ENCODE results near the gene C1orf159. TPM values are rescaled to one million over a fixed set of nuclear protein-coding genes. Genes with fewer than 3 reads are reported as not detected.
"Not testable (repeated sequence)": the region's sequence is repeated elsewhere in the genome, so short reads cannot be mapped to it uniquely, and the experiment has no call there.

The C1orf159 gene
- total RNA-seq, 1 experiment from 2014 or later, result 15.7 TPM

DNA sequence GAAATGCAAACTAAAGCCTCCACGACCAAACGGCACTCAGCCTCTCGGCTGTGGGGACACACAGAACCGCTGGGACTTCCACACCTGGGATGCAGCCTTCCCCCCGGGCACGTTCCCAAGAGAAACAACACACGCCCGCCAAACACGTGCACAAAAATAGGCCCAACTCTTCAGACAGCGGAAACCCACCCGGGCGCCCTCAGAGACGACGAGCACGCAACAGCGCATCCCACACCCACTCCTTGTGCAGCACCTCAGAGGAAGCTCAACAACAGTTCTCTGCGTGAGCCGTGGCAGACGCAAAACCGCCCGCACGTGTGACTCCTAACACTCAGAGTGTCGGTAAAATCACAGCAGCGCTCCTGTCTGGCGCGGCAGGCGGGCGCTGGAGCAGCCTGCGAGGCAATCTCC lies 5.3 kb downstream of the C1orf159 start:
- Mint-ChIP-seq H3K9me3 (ENCODE audit: unreplicated experiment) (peaks cover 6% of the 10 kb centered on the region), H3K4me1 (ENCODE audit: insufficient read depth, unreplicated experiment) (no peaks in the 10 kb centered on the region), H3K27ac (ENCODE audit: low read depth, unreplicated experiment) (no peak overlapping the region), H3K4me3 (ENCODE audit: unreplicated experiment) (no peak overlapping the region), H3K36me3 (ENCODE audit: insufficient read depth, unreplicated experiment) (peaks cover 22% of the 10 kb centered on the region), H3K27me3 (ENCODE audit: insufficient read depth, unreplicated experiment) (no peaks in the 10 kb centered on the region)
- TF ChIP-seq, protein P1, sequence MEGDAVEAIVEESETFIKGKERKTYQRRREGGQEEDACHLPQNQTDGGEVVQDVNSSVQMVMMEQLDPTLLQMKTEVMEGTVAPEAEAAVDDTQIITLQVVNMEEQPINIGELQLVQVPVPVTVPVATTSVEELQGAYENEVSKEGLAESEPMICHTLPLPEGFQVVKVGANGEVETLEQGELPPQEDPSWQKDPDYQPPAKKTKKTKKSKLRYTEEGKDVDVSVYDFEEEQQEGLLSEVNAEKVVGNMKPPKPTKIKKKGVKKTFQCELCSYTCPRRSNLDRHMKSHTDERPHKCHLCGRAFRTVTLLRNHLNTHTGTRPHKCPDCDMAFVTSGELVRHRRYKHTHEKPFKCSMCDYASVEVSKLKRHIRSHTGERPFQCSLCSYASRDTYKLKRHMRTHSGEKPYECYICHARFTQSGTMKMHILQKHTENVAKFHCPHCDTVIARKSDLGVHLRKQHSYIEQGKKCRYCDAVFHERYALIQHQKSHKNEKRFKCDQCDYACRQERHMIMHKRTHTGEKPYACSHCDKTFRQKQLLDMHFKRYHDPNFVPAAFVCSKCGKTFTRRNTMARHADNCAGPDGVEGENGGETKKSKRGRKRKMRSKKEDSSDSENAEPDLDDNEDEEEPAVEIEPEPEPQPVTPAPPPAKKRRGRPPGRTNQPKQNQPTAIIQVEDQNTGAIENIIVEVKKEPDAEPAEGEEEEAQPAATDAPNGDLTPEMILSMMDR (IDR thresholded peaks at IDR 0.05; ENCODE audit: unreplicated experiment), result no peak
- ChIA-PET POLR2A (no interaction called here), CTCF (interaction anchor here (1.4 kb wide), 1 partner anchor 12 kb away, joined by 4 read pairs; no protein-coding TSS in a partner anchor)
- DNase-seq (ENCODE audit: unreplicated experiment), result no peak
- BruUV-seq (replicated peaks), result no TSS peak
- intact Hi-C loops (cut with micrococcal nuclease), result no loop called here

DNA sequence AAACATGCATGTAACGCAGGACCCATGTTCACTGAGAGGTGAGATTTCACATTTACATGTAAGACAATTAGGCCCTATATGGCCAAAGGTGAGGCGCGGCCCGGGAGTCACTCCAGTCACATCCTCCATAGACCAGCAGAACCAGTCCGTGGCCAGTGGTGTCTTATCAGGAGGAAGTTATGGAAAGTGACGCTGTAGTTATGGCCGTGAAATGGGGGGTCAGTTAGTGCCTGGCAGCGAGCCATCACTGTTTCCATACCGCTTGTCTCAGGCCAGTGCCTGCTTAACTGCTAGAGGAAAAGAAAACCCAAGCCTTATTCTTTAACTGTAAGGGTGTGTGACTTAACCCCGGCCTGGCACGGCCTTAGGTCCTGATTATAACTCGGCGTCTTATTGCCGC lies 6.1 kb downstream of the C1orf159 start:
- Mint-ChIP-seq H3K27me3 (ENCODE audit: insufficient read depth, unreplicated experiment) (no peaks in the 10 kb centered on the region), H3K4me3 (ENCODE audit: unreplicated experiment) (no peak overlapping the region), H3K9me3 (ENCODE audit: unreplicated experiment) (peaks cover 6% of the 10 kb centered on the region), H3K4me1 (ENCODE audit: insufficient read depth, unreplicated experiment) (no peaks in the 10 kb centered on the region), H3K27ac (ENCODE audit: low read depth, unreplicated experiment) (no peak overlapping the region), H3K36me3 (ENCODE audit: insufficient read depth, unreplicated experiment) (peaks cover 22% of the 10 kb centered on the region)
- ChIA-PET POLR2A (no interaction called here), CTCF (interaction anchor here (0.6 kb wide), 1 partner anchor 291 kb away, joined by 3 read pairs; no protein-coding TSS in a partner anchor)
- intact Hi-C loops (cut with micrococcal nuclease), result no loop called here
- BruUV-seq (replicated peaks), result no TSS peak
- TF ChIP-seq, protein P1 (IDR thresholded peaks at IDR 0.05; ENCODE audit: unreplicated experiment), result no peak
- no peak for DNase-seq (ENCODE audit: unreplicated experiment)

DNA sequence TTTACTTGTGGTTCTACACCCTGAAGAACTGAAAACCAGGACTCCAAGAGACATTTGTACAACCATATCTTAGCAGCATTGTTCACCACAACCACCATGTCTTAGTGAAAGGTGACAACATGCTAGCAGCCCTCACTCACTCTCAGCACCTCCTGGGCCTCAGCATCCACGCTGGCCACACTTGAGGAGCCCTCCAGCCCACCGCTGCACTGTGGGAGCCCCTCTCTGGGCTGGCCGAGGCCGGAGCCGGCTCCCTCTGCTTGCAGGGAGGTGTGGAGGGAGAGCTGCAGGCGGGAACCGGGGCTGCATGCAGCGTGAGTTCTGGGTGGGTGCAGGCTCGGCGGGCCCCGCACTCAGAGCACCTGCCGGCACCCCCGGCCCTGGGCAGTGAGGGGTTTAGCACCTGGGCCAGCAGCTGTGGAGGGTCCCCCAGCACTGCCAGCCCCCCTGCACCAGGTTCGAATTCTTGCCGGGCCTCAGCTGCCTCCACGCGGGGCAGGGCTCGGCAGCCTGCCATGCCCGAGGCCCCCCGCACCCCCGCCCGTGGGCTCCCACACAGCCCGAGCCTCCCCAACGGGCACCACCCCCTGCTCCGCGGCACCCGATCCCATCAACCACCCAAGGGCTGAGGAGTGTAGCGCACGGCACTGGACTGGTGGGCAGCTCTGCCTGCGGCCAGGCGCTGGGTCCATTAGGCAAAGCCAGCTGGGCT lies 9.2 kb downstream of the C1orf159 start:
- Mint-ChIP-seq H3K4me1 (ENCODE audit: insufficient read depth, unreplicated experiment) (no peaks in the 10 kb centered on the region), H3K4me3 (ENCODE audit: unreplicated experiment) (no peak overlapping the region), H3K27ac (ENCODE audit: low read depth, unreplicated experiment) (no peak overlapping the region), H3K27me3 (ENCODE audit: insufficient read depth, unreplicated experiment) (no peaks in the 10 kb centered on the region), H3K9me3 (ENCODE audit: unreplicated experiment) (no peaks in the 10 kb centered on the region), H3K36me3 (ENCODE audit: insufficient read depth, unreplicated experiment) (peaks cover 9% of the 10 kb centered on the region)
- ChIA-PET POLR2A (interaction anchor here (0.9 to 1.0 kb wide), 2 partner anchors 26 to 124 kb away, joined by 3 to 4 read pairs; no protein-coding TSS in a partner anchor), CTCF (no interaction called here)
- intact Hi-C loops (cut with micrococcal nuclease), result no loop called here
- TF ChIP-seq, protein P1 (IDR thresholded peaks at IDR 0.05; ENCODE audit: unreplicated experiment), result no peak
- BruUV-seq (replicated peaks), result no TSS peak
- no peak for DNase-seq (ENCODE audit: unreplicated experiment)

DNA sequence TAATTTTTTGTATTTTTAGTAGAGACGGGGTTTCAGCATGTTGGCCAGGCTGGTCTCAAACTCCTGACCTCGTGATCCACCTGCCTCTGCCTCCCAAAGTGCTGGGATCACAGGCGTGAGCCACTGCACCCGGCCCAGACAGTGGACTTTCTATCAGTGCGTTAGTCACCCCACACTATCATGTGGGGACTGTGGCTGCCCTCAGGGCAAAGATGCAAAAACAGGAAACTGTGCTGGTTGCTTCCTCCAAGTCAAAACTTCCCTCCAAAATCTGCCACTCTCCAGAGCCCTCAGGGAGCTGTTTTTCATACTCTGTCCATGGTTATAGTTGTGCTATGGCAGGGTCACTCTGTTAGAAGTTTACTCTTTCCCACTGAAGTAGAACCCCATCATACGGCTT lies 11.7 kb downstream of the C1orf159 start:
- POLR2A ChIA-PET; H3K36me3 Mint-ChIP-seq (ENCODE audit: insufficient read depth, unreplicated experiment); intact Hi-C loops (cut with micrococcal nuclease); H3K4me3 Mint-ChIP-seq (ENCODE audit: unreplicated experiment); H3K27me3 Mint-ChIP-seq (ENCODE audit: insufficient read depth, unreplicated experiment); H3K4me1 Mint-ChIP-seq (ENCODE audit: insufficient read depth, unreplicated experiment); H3K27ac Mint-ChIP-seq (ENCODE audit: low read depth, unreplicated experiment); BruUV-seq (replicated peaks); DNase-seq (ENCODE audit: unreplicated experiment): not testable (repeated sequence)
- H3K9me3 Mint-ChIP-seq (ENCODE audit: unreplicated experiment), result peaks cover 15% of the 10 kb centered on the region
- CTCF ChIA-PET, result interaction anchor here (1.0 kb wide), 1 partner anchor 86 kb away, joined by 3 read pairs; no protein-coding TSS in a partner anchor
